ENCODE data around the gene SLC16A2.

DNA sequence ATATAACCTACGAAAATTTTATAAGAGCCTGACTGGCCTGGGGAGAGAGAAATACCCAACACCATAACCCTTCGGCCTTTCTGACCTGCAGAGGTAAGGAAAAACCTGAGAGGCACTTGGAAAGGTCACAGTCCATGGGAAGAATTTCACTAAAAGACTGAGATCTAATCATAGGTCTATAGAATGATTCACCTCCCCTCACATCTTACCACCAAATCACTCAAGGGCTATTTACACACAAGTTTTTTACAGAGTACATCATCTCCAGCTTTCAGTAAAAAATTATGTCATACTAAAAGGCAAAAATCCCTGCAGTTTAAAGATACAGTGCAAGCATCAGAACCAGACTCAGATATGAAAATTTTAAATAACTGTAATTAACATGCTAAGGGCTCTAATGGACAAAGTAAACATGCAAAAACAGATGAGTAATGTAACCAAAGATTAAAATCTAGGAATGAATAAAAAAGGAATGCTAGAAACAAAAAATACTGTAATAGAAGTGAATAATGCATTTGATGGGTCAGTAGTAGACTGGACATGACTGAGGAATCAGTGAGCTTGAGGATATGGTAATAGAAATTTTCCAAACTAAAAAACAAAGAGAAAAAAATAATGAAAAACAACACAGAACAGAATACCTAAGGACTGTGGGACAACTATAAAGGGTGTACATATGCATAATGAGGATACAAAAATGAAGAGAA is 32.1 kb upstream of the SLC16A2 start:
- TF ChIP-seq EZH2 (optimal IDR thresholded peaks at IDR 0.05; ENCODE audit: low read depth, low read length) (no peak), EZH2phosphoT487 (IDR thresholded peaks at IDR 0.05; ENCODE audit: low read length) (no peak)
- TF ChIP-seq, protein P1, sequence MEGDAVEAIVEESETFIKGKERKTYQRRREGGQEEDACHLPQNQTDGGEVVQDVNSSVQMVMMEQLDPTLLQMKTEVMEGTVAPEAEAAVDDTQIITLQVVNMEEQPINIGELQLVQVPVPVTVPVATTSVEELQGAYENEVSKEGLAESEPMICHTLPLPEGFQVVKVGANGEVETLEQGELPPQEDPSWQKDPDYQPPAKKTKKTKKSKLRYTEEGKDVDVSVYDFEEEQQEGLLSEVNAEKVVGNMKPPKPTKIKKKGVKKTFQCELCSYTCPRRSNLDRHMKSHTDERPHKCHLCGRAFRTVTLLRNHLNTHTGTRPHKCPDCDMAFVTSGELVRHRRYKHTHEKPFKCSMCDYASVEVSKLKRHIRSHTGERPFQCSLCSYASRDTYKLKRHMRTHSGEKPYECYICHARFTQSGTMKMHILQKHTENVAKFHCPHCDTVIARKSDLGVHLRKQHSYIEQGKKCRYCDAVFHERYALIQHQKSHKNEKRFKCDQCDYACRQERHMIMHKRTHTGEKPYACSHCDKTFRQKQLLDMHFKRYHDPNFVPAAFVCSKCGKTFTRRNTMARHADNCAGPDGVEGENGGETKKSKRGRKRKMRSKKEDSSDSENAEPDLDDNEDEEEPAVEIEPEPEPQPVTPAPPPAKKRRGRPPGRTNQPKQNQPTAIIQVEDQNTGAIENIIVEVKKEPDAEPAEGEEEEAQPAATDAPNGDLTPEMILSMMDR (IDR thresholded peaks at IDR 0.05; ENCODE audit: low read length) = no peak

All from MM.1S (cell line).